GM18499 (cell line): ENCODE results near the gene CYB561D1.

Experiments
- ATAC-seq: cut with Tn5 transposase; IDR thresholded peaks from one replicate; pipeline ENCODE4 v1.9.1; 2021; ENCODE audit warnings: moderate number of reproducible peaks; ENCODE audit not compliant: insufficient read depth, unreplicated experiment

Gene CYB561D1

DNA sequence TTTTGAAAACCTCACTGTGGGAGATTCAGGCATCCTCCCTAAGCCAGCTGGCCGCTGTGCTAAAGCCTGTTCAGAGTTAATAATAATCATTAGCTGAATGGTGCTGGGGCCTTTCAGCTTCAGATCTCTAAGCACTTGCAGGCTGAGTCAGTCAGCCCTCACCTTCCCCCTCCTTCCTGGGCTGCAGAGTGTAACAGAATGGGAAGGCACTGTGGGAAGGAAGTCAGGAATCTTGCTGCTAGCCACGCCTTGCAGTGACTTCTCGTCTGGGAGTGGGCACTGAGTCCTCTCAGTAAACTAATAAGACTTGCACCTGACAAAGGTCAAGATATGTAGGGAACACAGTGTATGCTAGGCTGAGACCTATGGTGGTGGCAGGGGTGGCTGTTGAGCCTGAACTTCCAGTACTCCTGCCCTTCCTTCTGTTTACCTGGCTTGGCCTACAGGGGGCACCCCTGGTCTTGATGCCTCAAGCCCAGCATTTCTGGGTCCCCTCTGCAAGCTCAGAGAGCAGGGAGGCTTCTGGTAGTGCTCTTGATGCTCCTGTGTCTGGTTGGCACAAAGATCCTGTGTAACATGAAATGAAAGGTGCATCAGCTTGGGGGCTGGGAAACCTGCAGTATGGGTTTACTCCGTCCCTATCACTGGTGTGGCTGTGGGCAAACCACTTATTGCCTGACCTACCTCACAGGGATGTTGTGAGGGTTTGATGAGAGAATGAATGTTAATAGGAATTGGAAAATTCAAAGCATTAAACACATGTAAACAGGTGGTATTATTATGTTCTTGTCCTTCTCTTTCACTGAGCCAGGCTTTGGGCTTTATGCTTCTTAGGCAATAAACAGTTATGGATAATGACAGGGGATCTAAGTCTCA lies 6.0 kb downstream of the CYB561D1 start:
- ATAC-seq, result no peak

DNA sequence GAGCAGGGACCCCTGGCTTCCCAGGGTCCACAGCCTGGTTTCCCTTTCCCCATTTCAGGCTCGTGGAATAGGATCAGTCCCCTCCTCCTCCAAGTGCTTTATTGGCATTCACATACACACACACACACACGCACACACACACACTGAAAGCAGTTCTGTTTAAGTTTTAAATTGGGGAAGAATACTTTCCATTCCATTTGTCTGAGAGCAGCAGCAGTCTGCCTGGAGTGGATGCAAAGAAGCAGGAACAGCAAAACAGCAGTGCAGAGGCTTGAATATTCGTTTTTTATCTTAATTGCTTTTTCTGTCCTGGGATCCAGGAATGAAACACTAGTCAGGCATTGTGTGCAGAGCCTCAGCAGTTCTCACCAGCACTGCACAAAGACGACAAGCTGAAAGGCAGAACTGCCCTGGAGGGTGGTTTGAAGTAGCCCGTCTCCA lies 7.1 kb downstream of the CYB561D1 start:
- no peak for ATAC-seq

DNA sequence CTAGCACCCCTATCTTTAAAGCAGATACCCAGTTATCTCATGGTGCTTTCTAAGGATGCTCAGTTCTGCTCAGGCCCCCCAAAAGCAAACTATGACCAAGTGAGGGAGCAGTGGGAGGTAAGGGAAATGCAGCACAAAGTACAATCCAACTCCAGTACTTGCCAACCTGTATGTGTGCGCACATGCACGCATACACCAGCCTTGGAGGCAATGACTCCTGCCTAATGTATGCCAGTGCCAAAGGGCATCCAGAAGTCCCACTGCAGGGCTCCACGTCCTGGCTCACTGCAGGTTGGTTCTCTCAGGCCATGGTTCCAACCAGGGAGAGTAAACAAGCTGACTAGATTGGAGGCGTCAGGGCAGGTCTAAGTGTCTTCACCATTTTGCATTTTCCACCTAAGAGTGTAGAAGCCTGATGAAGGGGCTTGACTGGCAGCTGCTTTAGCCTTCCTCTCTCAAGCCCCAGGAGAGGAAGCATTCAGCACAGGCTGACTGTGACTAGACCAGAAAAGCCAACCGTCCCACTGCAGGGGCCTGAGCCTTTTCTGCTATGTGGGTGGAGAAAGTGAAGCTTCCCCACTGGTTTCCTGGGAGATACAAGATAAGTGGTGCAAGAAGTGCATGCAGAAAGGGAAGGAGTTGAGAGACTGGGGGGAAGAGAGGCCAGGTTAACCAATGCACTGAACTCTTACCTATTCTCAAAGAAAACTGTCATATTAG lies 7.9 kb downstream of the CYB561D1 start:
- ATAC-seq, result no peak

DNA sequence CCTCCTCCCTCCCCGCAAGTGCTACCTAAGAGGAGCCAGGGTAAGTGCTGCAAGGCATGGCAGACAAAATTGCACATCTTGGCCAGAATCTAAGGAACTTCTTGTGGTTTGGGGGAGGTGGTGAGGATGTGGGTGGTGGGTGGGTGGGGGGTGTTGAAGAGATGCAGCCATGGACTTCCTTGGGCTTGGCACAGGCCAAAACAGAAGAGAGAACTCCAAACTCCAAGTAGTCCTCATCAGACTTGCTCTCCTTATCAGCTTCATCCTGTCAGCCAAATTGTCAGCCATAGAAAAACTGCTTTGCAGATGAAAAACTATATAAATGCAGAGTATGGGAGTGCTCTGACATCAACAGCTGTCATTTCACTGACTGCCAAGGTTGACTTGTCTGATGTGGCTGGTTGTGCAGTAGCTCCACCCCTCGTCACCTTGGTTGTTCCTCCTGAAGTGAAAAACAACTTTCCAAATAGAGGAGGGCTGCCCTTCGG lies 8.5 kb downstream of the CYB561D1 start:
- no peak for ATAC-seq

DNA sequence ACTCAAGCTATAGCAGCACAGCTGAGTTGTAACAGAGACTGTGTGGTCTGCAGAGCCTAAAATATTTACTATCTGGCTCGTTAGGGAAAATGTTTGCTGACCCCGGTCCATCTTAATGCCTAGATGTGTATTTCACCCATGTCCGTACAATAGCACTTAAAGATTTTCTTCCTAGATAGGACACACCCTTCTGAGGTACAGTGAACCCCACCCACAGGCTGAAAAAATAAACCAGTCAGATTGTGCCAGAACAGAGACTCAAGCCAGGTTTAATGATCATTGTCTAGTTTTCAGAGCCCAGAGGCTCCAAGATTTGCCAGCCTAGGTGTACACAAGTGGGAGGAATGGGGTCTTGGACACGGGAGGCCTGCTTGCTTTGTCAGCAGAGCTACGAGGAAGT lies 10.0 kb downstream of the CYB561D1 start:
- no peak for ATAC-seq

DNA sequence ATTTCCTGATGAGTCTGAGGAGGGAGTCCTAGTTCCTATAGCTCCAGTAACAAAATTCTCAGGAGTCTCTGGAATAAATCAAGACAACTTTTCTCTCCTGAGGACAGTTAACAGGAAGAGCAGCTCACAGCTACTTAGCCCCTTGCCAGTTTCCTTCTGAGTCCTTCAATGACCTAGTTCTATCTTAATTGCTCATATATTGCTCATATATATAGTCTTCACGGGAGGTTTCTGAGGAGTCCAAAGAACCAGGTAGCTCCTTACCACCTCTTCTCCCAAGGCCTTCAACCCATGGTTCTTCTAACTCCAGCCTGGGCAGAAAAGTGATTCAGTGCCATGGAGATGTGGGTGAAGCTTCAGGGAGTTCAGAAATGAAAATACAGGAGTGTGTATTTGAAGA lies 11.1 kb downstream of the CYB561D1 start:
- no peak for ATAC-seq

DNA sequence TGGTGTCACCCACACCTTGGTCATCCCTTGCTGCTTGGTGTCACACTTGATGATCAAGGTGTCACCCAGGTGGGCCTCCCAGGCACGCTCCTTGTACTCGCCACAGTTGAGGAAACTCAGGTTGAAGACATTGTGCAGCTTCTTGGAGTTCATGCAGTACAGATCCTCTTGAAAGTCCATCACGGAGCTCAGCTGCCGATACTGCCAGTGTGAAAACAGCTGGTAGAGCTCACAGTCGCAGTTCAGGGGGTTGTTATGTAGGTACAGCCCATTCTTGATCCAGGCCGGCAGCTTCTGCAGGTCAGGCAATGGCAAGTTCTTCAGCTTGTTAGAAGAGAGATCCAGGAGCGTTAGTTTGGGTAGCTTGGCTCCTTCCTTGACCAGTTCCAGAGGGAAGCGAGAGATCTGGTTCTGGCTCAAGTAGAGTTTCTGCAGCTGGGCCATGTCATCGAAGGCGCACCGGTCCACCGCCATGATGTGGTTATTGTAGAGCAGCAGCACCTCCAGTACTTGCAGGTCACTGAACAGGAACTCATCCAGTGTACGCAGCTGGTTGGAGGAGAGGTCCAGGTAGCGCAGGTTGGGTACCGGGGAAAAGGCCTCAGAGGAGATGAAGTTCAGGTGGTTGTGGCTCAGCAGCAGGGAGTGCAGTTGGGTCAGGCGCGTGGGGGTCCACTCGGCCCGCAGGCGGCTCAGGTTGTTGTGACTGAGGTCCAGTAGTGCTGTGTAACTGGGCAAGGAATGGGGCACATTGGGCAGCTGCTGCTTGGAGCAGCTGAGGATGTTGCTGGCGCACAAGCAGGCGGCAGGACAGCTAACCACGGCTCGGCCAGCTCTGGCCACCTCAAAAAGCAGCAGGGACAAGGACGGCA lies 14.3 kb downstream of the CYB561D1 start:
- no peak for ATAC-seq

DNA sequence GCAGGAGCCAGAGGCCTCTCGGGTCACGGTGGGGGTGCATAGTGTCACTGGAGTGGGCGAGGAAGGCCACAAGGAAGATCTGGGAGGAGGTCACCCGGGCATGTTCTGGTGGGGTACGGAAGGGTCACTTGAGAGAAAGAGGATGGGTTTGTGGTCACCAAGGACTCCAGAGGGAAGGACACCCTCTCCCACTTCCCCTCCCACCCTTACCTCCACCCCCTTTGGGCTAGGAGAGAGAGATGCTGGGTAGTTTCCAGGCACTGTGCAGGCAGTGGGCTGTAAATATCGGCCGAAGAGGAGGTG lies 14.9 kb downstream of the CYB561D1 start:
- no peak for ATAC-seq

DNA sequence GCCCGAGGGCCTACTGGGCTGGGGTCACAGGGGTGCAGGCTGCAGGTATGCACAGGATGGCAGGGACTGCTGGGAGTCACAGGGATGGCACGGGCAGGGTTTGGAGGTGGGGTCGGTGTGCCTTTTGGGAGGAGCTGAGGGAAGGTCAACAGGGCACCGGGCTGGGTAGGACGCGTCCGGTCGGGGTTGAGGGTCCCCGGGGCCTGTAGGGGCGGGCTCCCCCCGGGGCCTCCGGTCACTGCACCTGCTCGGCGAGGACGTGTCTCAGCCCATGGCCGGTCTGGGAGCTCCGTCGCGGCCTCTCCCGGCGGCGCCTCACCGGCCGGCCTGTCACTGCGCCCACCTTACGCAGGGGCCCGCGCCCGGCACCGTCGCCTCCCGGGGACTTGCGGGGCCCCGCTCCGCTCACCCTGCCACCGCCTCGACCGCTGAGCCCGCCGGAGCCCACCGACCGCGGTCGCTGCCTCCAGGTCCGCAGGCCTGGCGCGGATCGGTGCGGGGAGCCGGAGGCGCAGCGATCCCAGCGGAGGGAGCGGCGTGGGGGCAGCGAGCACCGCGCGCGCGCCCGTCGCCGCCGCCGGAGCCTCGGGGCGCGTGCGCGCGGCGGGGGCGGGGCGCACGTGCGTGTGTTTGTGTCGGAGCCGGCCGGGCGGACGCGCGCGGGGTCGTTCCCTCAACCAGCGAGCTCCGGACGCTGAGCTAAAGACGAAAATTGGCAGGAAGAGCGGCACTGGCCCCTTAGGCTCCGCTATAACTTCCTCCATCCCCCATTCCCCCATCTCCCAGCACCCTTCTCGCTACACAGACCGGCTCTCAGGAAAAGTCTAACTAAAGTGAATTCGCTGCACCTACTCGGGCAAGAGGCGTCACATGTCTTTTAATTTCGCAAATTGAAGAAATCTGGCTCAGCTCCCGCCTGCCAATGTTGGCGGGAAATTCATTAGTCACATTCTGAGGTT lies 15.6 kb downstream of the CYB561D1 start, which contains the start of gene AMIGO1:
TSS of gene AMIGO1 (minus strand) at position 552 of the 959 bp plus-strand sequence. CDS start 815 bp downstream, outside the sequence.
- ATAC-seq, result no peak

DNA sequence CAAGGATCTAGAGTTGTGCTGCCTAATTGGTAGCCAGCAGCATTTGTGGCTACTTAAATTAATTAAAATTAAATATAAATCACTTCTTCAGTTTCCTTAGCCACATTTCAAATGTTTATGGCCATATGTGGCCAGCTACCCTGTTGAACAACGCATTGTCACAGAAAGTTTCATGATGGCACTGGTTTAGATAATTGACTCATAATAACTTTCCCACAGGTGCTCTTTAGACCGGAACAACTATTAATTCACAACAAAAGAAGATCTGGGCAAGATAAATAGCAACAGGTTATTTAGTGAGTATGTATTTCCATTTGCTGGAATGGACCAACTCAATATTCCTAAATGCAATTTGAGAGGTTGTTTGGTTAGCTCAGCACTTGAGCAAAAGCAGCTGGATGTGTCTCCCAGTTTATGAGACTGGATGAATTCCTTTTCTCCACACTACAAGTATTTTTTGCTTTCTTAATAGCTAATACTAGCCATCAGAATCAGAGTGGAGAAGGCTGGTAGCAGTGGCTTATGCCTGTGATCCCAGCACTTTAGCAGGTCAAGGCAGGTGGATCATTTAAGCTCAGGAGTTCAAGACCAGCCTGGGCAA lies 19.3 kb downstream of the CYB561D1 start:
- ATAC-seq, result no peak

DNA sequence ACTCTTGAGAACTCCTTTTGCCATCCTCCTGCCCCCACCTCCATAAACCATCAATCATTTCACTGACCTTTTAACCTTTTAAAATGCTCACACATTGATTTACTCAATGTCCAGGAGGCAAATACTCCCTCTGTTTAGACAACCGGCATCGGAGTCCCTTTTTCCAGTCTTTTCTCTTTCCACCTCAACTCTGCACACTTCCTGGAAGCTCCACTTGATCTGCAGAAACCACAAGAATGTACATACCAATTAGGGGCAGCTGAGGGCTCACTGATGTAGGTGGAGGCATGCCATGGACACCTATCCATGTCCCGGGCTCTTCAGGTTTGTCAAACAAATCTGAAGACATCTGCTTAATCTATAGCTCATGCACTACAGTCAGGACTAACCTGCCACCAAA lies 21.0 kb downstream of the CYB561D1 start:
- no peak for ATAC-seq

DNA sequence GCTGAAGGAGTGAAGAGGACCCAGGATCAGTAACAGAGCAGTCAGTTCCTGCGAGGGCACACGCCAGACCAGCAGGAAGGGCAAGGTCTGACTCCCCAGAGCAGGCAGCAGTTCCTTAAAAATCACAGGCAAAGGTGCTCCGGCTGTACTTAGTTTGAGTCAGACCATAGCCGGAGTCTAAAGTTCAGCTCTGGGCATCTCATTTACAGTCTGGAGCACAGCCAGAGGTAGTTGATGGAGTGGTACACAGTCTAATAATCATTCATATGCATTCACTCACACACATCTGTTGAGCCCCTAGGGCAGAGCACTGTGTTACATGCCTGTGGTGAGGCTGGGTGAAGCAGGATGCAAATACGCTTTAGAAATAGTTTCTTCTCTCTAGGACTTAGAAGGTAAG lies 23.0 kb downstream of the CYB561D1 start:
- ATAC-seq, result no peak

DNA sequence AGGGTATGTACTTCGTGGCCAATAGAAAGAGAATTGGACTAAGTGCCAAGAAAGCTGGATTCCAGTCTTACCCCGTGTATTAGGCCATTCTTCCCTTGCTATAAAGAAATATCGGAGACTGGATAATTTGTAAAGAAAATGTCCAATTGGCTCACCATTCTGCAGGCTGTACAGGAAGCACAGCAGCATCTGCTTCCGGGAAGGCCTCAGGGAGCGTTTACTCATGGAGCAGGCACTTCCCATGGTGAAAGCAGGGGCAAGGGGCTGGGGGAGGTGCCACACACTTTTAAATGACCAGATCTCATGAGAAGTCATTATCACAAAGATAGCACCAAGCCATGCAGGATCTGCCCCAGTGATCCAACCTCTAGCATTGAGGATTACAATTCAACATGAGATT lies 23.4 kb downstream of the CYB561D1 start:
- no peak for ATAC-seq

DNA sequence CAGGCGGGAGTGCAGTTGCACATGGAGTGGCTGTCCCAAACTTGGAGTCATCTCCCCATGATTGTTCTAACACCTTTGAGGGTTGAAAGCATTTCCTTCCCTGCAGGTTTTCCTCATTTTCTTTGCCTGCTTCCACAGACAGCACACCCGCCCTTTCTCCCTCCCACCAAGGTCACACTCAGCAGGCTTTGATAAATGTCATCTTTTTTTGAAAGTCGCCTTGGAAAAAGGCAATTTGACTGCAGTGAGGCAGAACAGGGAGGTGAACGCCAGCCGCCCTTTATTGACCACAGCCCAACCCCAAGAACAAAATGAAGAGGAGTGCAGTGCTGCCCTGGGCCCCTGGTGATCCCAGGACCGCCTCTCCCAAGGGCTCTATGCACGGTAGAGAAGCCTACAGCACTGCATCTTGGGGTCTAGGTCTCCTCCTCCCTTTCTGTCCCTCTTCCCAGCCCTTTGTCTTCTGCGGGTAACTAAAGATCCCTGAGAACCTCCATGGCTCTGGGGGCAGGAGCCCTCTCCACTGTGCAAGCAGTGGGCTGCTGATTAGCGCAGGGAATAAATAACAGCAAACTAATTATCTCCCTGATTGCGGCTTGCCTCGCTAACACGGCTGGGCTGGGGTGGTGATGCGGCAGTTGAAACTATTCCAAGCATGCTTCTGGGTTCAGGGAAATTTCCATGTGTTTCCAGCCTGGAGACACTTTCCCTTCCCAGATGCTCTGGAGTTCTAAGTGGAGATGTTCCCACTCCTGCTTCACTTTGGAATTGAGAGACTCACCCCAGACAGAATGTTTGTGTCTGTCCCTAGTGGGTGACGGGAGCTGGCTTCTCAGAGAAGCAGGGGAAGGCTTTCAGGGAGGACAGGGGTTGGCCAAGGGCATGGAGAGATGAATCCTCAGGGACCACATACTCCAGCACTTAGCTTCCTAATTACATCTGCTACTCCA lies 27.4 kb downstream of the CYB561D1 start:
- no peak for ATAC-seq

DNA sequence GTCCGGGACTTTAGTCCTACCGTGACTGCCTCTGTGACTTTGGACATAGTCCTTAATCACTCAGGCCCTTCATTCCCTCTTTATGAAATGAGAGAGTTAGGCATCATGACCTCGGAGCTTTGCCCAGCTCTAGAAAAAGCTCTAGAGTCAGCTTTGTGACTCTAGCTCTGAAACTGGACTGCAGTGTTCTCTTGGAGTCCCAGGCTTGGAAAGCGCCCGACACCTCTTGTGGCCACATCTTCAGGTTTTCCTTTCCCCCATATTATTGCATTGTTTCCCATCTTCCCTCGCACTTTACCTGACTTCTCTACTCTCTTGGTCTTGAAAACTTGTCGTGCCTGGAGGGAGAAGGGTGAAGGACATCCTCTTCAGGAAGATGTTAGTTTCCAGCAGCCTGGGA lies 28.1 kb downstream of the CYB561D1 start:
- ATAC-seq, result no peak

DNA sequence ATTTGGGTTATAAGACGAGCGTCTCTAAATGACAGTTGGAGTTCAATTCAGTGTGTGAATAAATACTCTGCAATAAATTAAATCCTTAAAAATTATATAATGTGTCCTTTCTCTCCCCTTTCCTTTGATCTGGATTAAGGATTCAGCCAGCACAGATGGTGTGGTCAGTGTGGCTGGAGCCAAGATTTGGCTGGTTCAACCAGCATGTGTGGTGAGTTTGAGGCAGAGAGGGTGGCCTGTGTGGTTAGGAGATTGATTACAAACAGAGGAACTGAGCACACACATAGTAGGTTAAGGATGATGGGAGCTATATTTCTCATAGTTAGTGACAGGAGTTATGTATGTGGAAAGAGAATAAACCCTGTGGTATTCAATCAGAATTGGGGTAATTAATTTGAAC lies 29.8 kb downstream of the CYB561D1 start:
- ATAC-seq, result no peak

DNA sequence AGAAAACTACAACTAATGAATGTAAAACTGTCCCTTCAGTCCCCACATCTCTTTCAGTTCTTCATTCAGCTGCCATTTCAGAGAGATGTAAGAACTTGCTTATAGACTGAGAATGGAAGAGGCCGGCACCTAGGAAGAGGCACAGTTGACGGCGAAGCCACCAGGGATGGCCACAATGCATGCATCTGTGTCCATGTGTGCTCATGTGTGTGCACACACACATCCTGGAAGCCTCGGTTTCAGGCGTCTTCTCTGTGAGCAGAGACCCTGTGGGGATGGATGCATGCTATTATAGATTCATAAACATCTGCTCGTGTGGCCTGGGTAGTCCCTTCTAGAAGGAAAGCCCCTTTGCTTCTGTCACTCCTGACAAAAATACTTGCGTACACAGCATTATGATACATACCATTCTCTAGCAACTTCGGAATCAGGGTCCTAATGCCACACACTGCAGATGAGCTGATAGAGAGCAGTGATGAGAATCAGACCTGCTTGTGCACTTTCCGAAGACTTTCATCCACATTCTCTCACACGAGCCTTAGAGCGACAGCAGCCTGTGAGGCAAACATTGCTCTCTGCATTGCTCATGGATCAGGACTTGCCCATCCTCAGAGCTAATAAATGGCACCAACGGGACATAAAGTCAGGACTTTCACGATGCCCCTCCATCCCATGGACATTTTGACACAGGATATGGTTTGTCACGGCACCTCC lies 33.4 kb downstream of the CYB561D1 start:
- ATAC-seq, result no peak
